Measurements from ENCODE around the gene CNTLN. TPM values are rescaled to one million over a fixed set of nuclear protein-coding genes. Genes with fewer than 3 reads are reported as not detected.
"Not testable (repeated sequence)": the region's sequence is repeated elsewhere in the genome, so short reads cannot be mapped to it uniquely, and the experiment has no call there.

The CNTLN gene
- total and polyA plus RNA-seq, 2 donors (not counting 1 experiment from before 2014, with no cell fraction given): 0.30 to 0.94 TPM

DNA sequence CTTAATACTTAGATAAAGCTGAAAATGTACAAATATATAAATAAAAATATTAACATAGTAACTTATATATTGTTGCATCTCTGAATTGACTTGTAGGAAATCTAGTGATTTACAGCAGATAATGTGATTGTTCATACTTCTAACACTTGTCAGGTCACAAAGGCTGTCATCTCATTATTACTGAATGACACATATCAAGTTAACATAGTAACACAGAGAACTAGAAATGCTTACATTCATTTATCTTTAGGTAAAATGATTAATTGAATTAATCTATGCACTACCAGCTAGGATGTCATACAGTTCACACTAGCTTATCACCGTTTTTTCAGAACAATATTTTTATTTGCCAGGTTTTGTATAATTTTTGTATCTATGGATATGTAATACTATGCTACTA lies 254.2 kb downstream of the CNTLN start:
- no CpG with 5 or more reads among the region's 1 CpG for WGBS (ENCODE audit: insufficient coverage)
- no peaks in the 10 kb centered on the region for H3K4me1 Mint-ChIP-seq
- H3K27ac Mint-ChIP-seq: no peak overlapping the region
- no peak overlapping the region for H3K4me3 ChIP-seq (ENCODE audit: control extremely low read depth in 1 of 5, extremely low read depth in 1 of 5, insufficient read depth in 1 of 5, low read depth in 2 of 5, low read length in 4 of 5)
- H3K27ac ChIP-seq (ENCODE audit: low read length in 2 of 2): no peak overlapping the region
- no peaks in the 10 kb centered on the region for H3K27me3 ChIP-seq (replicated peaks in 1 of 4; ENCODE audit: control extremely low read depth in 1 of 4, control insufficient read depth in 3 of 4, insufficient read depth in 4 of 4, low read length in 3 of 4)
- ChIA-PET CTCF (no interaction called here), POLR2A (no interaction called here)
- no peak overlapping the region for H2AFZ ChIP-seq (ENCODE audit: insufficient read depth, low read depth, low read length, poor library complexity, severe bottlenecking)
- H3K27me3 Mint-ChIP-seq: no peaks in the 10 kb centered on the region
- H3K9me3 ChIP-seq (ENCODE audit: control extremely low read depth in 1 of 3, control insufficient read depth in 2 of 3, insufficient read depth in 1 of 3, low read length in 2 of 3): no peaks in the 10 kb centered on the region
- intact Hi-C loops (cut with micrococcal nuclease): no loop called here
- DNase-seq (no peak), ATAC-seq (ENCODE audit: low read depth) (no peak)
- H3K9me3 Mint-ChIP-seq (ENCODE audit: insufficient read depth): peaks cover 2% of the 10 kb centered on the region
- no peak overlapping the region for H3K9ac ChIP-seq (ENCODE audit: low read length)
- H3K79me2 ChIP-seq (ENCODE audit: control insufficient read depth, insufficient read depth, low read length): no peaks in the 10 kb centered on the region
- H3K4me3 Mint-ChIP-seq: no peak overlapping the region
- no peak for TF ChIP-seq EZH2 (IDR thresholded peaks at IDR 0.05; ENCODE audit: borderline replicate concordance, insufficient read depth, low read depth, low read length, poor library complexity, severe bottlenecking)
- TF ChIP-seq, protein P1, sequence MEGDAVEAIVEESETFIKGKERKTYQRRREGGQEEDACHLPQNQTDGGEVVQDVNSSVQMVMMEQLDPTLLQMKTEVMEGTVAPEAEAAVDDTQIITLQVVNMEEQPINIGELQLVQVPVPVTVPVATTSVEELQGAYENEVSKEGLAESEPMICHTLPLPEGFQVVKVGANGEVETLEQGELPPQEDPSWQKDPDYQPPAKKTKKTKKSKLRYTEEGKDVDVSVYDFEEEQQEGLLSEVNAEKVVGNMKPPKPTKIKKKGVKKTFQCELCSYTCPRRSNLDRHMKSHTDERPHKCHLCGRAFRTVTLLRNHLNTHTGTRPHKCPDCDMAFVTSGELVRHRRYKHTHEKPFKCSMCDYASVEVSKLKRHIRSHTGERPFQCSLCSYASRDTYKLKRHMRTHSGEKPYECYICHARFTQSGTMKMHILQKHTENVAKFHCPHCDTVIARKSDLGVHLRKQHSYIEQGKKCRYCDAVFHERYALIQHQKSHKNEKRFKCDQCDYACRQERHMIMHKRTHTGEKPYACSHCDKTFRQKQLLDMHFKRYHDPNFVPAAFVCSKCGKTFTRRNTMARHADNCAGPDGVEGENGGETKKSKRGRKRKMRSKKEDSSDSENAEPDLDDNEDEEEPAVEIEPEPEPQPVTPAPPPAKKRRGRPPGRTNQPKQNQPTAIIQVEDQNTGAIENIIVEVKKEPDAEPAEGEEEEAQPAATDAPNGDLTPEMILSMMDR (IDR thresholded peaks at IDR 0.05): no peak
- H3K4me2 ChIP-seq (replicated peaks; ENCODE audit: low read depth, low read length, poor library complexity, severe bottlenecking): no peak overlapping the region
- no peaks in the 10 kb centered on the region for H4K20me1 ChIP-seq (ENCODE audit: control insufficient read depth, insufficient read depth, low read length, poor library complexity, severe bottlenecking)
- H3K4me1 ChIP-seq (ENCODE audit: control insufficient read depth in 2 of 2, insufficient read depth in 2 of 2, low read length in 2 of 2): no peaks in the 10 kb centered on the region
- H3K36me3 ChIP-seq (replicated peaks in 1 of 2; ENCODE audit: control extremely low read depth in 1 of 2, control insufficient read depth in 1 of 2, extremely low read depth in 1 of 2, insufficient read depth in 2 of 2, low read length in 1 of 2): no peaks in the 10 kb centered on the region

DNA sequence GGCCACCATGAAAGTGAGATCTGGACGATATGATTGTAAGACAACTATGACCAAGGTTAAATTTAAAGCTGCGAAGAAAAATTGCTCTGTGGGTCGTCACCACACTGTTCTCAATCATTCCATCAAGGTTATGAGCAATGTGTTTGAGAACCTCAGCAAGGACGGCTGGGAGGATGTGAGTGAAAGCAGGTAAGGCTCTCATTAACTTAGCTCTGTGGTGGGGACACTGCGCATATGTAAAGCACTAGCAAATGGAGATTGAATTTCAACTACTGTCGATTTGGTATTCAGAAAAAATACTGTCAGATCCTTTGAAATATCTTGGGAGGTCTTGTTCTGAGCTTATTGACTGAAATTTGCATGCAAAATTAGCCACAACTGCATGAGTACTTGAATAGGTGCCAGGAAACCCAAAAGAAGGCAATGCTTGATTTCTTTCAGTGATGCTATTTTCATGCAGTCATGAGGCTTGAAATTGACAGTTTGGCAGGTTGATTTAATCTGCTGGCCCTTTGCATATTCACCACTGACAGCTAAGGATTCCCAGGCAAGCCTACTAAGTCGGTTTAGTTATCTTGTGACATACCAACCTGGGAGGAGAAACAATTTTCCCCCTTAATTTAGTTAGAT lies 260.2 kb downstream of the CNTLN start:
- DNase-seq: no peak
- Mint-ChIP-seq H3K27me3 (no peaks in the 10 kb centered on the region), H3K27ac (no peak overlapping the region), H3K9me3 (ENCODE audit: insufficient read depth) (peaks cover 2% of the 10 kb centered on the region), H3K4me3 (no peak overlapping the region), H3K4me1 (no peaks in the 10 kb centered on the region)
- ATAC-seq (ENCODE audit: low read depth): no peak
- intact Hi-C loops (cut with micrococcal nuclease): no loop called here
- Histone ChIP-seq H3K27ac (ENCODE audit: low read length in 2 of 2) (no peak overlapping the region), H3K4me1 (ENCODE audit: control insufficient read depth in 2 of 2, insufficient read depth in 2 of 2, low read length in 2 of 2) (no peaks in the 10 kb centered on the region), H2AFZ (ENCODE audit: insufficient read depth, low read depth, low read length, poor library complexity, severe bottlenecking) (no peak overlapping the region), H4K20me1 (ENCODE audit: control insufficient read depth, insufficient read depth, low read length, poor library complexity, severe bottlenecking) (no peaks in the 10 kb centered on the region), H3K36me3 (replicated peaks in 1 of 2; ENCODE audit: control extremely low read depth in 1 of 2, control insufficient read depth in 1 of 2, extremely low read depth in 1 of 2, insufficient read depth in 2 of 2, low read length in 1 of 2) (no peaks in the 10 kb centered on the region), H3K4me2 (replicated peaks; ENCODE audit: low read depth, low read length, poor library complexity, severe bottlenecking) (no peak overlapping the region), H3K9ac (ENCODE audit: low read length) (no peak overlapping the region), H3K9me3 (ENCODE audit: control extremely low read depth in 1 of 3, control insufficient read depth in 2 of 3, insufficient read depth in 1 of 3, low read length in 2 of 3) (no peaks in the 10 kb centered on the region), H3K4me3 (ENCODE audit: control extremely low read depth in 1 of 5, extremely low read depth in 1 of 5, insufficient read depth in 1 of 5, low read depth in 2 of 5, low read length in 4 of 5) (no peak overlapping the region), H3K27me3 (replicated peaks in 1 of 4; ENCODE audit: control extremely low read depth in 1 of 4, control insufficient read depth in 3 of 4, insufficient read depth in 4 of 4, low read length in 3 of 4) (no peaks in the 10 kb centered on the region), H3K79me2 (ENCODE audit: control insufficient read depth, insufficient read depth, low read length) (no peaks in the 10 kb centered on the region)
- CTCF ChIA-PET: no interaction called here
- 45% methylated on average over 3 of the region's 7 CpGs for WGBS (ENCODE audit: insufficient coverage)
- POLR2A ChIA-PET: no interaction called here
- no peak for TF ChIP-seq EZH2 (IDR thresholded peaks at IDR 0.05; ENCODE audit: borderline replicate concordance, insufficient read depth, low read depth, low read length, poor library complexity, severe bottlenecking)
- TF ChIP-seq, protein P1 (IDR thresholded peaks at IDR 0.05): no peak

DNA sequence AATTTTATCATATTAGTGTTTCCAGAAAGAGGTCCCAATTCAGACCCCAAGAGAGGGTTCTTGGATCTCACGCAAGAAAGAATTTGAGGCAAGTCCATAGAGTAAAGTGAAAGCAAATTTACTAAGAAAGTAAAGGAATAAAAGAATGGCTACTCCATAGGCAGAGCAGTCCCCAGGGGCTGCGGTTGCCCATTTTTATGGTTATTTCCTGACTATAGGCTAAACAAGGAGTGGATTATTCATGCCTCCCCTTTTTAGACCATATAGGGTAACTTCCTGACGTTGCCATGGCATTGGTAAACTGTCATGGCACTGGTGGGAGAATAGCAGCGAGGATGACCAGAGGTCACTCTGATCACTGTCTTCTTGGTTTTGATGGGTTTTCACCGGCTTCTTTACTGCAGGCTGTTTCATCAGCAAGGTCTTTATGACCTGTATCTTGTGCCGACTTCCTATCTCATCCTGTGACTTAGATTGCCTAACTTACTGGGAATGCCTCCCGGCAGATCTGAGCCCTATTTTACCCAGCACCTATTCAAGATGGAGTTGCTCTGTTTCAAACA lies 262.4 kb downstream of the CNTLN start:
- H3K4me1 ChIP-seq (ENCODE audit: control insufficient read depth in 2 of 2, insufficient read depth in 2 of 2, low read length in 2 of 2); POLR2A ChIA-PET; H4K20me1 ChIP-seq (ENCODE audit: control insufficient read depth, insufficient read depth, low read length, poor library complexity, severe bottlenecking); H3K9ac ChIP-seq (ENCODE audit: low read length); DNase-seq; H3K27me3 Mint-ChIP-seq; H3K4me3 Mint-ChIP-seq; H3K27me3 ChIP-seq (replicated peaks in 1 of 4; ENCODE audit: control extremely low read depth in 1 of 4, control insufficient read depth in 3 of 4, insufficient read depth in 4 of 4, low read length in 3 of 4); H3K79me2 ChIP-seq (ENCODE audit: control insufficient read depth, insufficient read depth, low read length); H2AFZ ChIP-seq (ENCODE audit: insufficient read depth, low read depth, low read length, poor library complexity, severe bottlenecking); H3K9me3 ChIP-seq (ENCODE audit: control extremely low read depth in 1 of 3, control insufficient read depth in 2 of 3, insufficient read depth in 1 of 3, low read length in 2 of 3); H3K36me3 ChIP-seq (replicated peaks in 1 of 2; ENCODE audit: control extremely low read depth in 1 of 2, control insufficient read depth in 1 of 2, extremely low read depth in 1 of 2, insufficient read depth in 2 of 2, low read length in 1 of 2); H3K4me2 ChIP-seq (replicated peaks; ENCODE audit: low read depth, low read length, poor library complexity, severe bottlenecking); H3K4me1 Mint-ChIP-seq; H3K27ac ChIP-seq (ENCODE audit: low read length in 2 of 2); ATAC-seq (ENCODE audit: low read depth); intact Hi-C loops (cut with micrococcal nuclease); H3K4me3 ChIP-seq (ENCODE audit: control extremely low read depth in 1 of 5, extremely low read depth in 1 of 5, insufficient read depth in 1 of 5, low read depth in 2 of 5, low read length in 4 of 5); H3K27ac Mint-ChIP-seq; CTCF ChIA-PET; H3K9me3 Mint-ChIP-seq (ENCODE audit: insufficient read depth): not testable (repeated sequence)
- 100% methylated on average over 3 of the region's 7 CpGs for WGBS (ENCODE audit: insufficient coverage)
